IPS-15b (cell line): ENCODE results near the gene NPHS2.

Source experiments
- H3K27me3 ChIP-seq: one replicate; pipeline ENCODE4 v1.6.1; 2013; ENCODE audit warnings: low read length; ENCODE audit not compliant: control insufficient read depth, insufficient read depth
- H3K36me3 ChIP-seq: one replicate; pipeline ENCODE4 v1.6.1; 2013; ENCODE audit warnings: low read length; ENCODE audit not compliant: control insufficient read depth, insufficient read depth
- H3K4me1 ChIP-seq: one replicate; pipeline ENCODE4 v1.6.1; 2013; ENCODE audit warnings: mild to moderate bottlenecking, low read length; ENCODE audit not compliant: control insufficient read depth, insufficient read depth
- H3K4me3 ChIP-seq: one replicate; pipeline ENCODE4 v1.5.1; 2013; ENCODE audit warnings: low read depth, low read length
- H3K9ac ChIP-seq: one replicate; pipeline ENCODE4 v1.6.1; 2013; ENCODE audit warnings: low read depth, mild to moderate bottlenecking, low read length
- H3K9me3 ChIP-seq: one replicate; pipeline ENCODE4 v1.6.1; 2013; ENCODE audit warnings: mild to moderate bottlenecking, low read length; ENCODE audit not compliant: control insufficient read depth, insufficient read depth

Gene NPHS2

GRCh38 chr1:179575497-179576314 lies at the start of gene NPHS2:
TSS of gene NPHS2 (minus strand) at chr1:179575948. CDS start at chr1:179575864, 84 bp downstream.
- Histone ChIP-seq H3K36me3 (no peaks in the 10 kb centered on the region), H3K27me3 (peaks cover 53% of the 10 kb centered on the region), H3K4me1 (no peaks in the 10 kb centered on the region), H3K9me3 (peaks cover 3% of the 10 kb centered on the region), H3K4me3 (peak within 1 kb of the TSS; percentile 45), H3K9ac (no peak within 1 kb of the TSS)

GRCh38 chr1:179612361-179612760 lies 36.6 kb upstream of the NPHS2 start:
- no peaks in the 10 kb centered on the region for H3K36me3 ChIP-seq
- H3K4me3 ChIP-seq: no peak overlapping the region
- no peak overlapping the region for H3K9ac ChIP-seq
- no peaks in the 10 kb centered on the region for H3K9me3 ChIP-seq
- no peaks in the 10 kb centered on the region for H3K4me1 ChIP-seq
- no peaks in the 10 kb centered on the region for H3K27me3 ChIP-seq

DNA sequence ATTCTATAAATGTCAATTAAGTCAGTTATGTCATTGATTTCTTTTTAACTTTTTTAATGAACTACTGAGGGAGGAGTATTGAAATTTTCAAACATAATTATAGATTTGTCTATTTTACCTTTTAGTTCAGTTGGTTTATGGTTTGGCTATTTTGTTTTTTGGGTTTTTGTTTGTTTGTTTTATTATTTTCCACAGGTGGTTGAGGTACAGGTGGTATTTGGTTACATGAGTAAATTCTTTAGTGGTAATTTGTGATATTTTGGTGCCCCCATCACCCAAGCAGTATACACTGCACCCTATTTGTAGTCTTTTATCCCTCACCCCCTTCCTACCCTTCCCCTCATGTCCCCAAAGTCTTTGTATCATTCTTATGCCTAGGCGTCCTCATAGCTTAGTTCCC lies 25.3 kb upstream of the NPHS2 start:
- no peaks in the 10 kb centered on the region for H3K36me3 ChIP-seq
- H3K9ac ChIP-seq: no peak overlapping the region
- no peaks in the 10 kb centered on the region for H3K27me3 ChIP-seq
- no peak overlapping the region for H3K4me3 ChIP-seq
- H3K9me3 ChIP-seq: no peaks in the 10 kb centered on the region
- H3K4me1 ChIP-seq: no peaks in the 10 kb centered on the region

- no peak overlapping the region for H3K4me3 ChIP-seq
- no peaks in the 10 kb centered on the region for H3K4me1 ChIP-seq
- H3K36me3 ChIP-seq: no peaks in the 10 kb centered on the region
- H3K9ac ChIP-seq: no peak overlapping the region
- no peaks in the 10 kb centered on the region for H3K27me3 ChIP-seq
- no peaks in the 10 kb centered on the region for H3K9me3 ChIP-seq
Observed at GRCh38 chr1:179599623-179600249, 24.0 kb upstream of the NPHS2 start.

DNA sequence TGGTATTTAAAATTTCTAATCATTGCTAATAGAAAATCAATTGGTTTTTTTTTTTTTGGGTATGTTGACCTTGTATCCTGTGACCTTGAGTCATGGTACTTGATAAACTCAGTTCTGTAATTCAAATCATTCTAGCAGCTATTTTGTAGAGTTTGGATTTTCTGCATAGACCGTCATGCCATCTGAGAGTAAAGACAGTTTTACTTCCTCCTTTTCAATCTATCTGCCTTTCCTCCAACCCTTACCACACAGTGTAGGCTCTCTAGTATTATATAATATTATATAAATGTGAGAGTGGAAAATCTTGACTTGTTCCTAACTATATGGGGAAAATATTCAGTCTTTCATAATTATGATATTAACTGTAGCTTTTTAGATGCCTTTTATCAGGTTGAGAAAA lies 22.9 kb upstream of the NPHS2 start:
- H3K36me3 ChIP-seq: no peaks in the 10 kb centered on the region
- peaks cover 10% of the 10 kb centered on the region for H3K27me3 ChIP-seq
- H3K9ac ChIP-seq: no peak overlapping the region
- no peaks in the 10 kb centered on the region for H3K4me1 ChIP-seq
- no peak overlapping the region for H3K4me3 ChIP-seq
- H3K9me3 ChIP-seq: no peaks in the 10 kb centered on the region

DNA sequence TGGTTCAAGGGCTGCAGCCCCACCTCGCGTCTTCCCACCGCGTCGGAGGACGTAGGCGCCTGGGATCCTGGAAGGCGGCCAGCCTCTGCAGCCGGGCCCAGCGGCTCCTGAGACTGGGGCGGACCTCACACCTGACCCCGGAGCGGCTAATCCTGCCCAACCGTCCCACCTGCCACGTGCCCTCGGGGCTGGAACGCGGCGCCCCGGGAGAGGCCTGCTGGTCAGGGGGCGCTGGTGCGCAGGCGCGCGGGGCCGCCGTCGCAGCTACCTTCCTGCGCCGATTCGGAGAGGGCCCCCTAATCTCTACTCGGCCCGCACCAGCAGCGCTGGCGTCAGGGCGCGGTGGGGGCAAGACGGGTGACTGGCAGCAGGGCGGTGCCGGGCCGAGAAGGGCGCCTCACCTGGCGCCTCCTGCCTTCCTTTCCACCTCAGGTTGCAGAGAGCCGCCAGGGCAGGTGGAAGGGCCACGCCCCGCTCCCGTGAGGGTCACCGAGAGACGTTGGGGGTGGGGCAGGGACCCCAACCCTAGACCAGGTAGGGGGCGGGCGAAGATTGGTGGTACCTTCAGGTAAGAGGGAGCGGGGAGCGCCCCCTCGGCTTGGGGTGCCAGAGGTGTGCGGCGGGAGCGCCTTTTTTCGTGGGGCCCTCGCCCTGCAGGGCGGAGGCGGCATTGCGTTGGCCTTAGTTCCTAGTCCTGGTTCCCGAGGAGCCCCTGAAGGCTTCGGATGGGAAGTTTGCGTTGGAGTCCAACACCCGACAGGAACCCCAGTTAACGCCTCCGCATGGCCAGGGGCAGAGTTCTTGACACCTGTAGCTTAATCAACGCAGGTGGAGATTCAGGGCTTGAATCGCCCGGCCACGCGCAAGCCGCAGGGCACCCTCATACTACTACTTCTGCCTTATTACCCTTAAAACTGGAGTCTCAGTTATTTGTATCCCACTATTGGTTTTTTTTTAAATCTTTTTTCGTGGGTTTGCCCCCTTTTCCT lies 16.1 kb upstream of the NPHS2 start, which contains the start of gene TDRD5:
TDRD5 (plus strand) TSS at position 241 of the 989 bp plus-strand sequence. CDS start 784 bp downstream, outside the sequence.
- peaks cover 2% of the 10 kb centered on the region for H3K4me1 ChIP-seq
- no peaks in the 10 kb centered on the region for H3K36me3 ChIP-seq
- H3K4me3 ChIP-seq: peak within 1 kb of the TSS; percentile 30
- H3K9ac ChIP-seq: no peak within 1 kb of the TSS
- H3K27me3 ChIP-seq: peaks cover 63% of the 10 kb centered on the region
- no peaks in the 10 kb centered on the region for H3K9me3 ChIP-seq

GRCh38 chr1:179591253-179591591 lies 15.5 kb upstream of the NPHS2 start:
- Histone ChIP-seq H3K36me3 (no peaks in the 10 kb centered on the region), H3K4me1 (peaks cover 4% of the 10 kb centered on the region), H3K9ac (no peak overlapping the region), H3K4me3 (no peak overlapping the region), H3K27me3 (peaks cover 67% of the 10 kb centered on the region), H3K9me3 (no peaks in the 10 kb centered on the region)

GRCh38 chr1:179590671-179591070 lies 14.9 kb upstream of the NPHS2 start:
- no peaks in the 10 kb centered on the region for H3K36me3 ChIP-seq
- H3K9ac ChIP-seq: no peak overlapping the region
- peaks cover 70% of the 10 kb centered on the region for H3K27me3 ChIP-seq
- no peaks in the 10 kb centered on the region for H3K9me3 ChIP-seq
- peaks cover 6% of the 10 kb centered on the region for H3K4me1 ChIP-seq
- H3K4me3 ChIP-seq: no peak overlapping the region

- peaks cover 10% of the 10 kb centered on the region for H3K4me1 ChIP-seq
- H3K27me3 ChIP-seq: peaks cover 78% of the 10 kb centered on the region
- no peak overlapping the region for H3K4me3 ChIP-seq
- H3K9me3 ChIP-seq: no peaks in the 10 kb centered on the region
- no peak overlapping the region for H3K9ac ChIP-seq
- no peaks in the 10 kb centered on the region for H3K36me3 ChIP-seq
Observed at GRCh38 chr1:179589509-179589908, 13.8 kb upstream of the NPHS2 start.

GRCh38 chr1:179588425-179589024 lies 12.8 kb upstream of the NPHS2 start:
- H3K36me3 ChIP-seq: no peaks in the 10 kb centered on the region
- no peak overlapping the region for H3K9ac ChIP-seq
- H3K4me3 ChIP-seq: no peak overlapping the region
- H3K27me3 ChIP-seq: peaks cover 68% of the 10 kb centered on the region
- H3K9me3 ChIP-seq: no peaks in the 10 kb centered on the region
- H3K4me1 ChIP-seq: peaks cover 10% of the 10 kb centered on the region

- H3K4me3 ChIP-seq: no peak overlapping the region
- peaks cover 60% of the 10 kb centered on the region for H3K27me3 ChIP-seq
Observed at GRCh38 chr1:179587336-179587735, 11.6 kb upstream of the NPHS2 start.

More at GRCh38 chr1:179587336-179587735, 11.6 kb upstream of the NPHS2 start:
- H3K9ac ChIP-seq: no peak overlapping the region
- peaks cover 10% of the 10 kb centered on the region for H3K4me1 ChIP-seq
- no peaks in the 10 kb centered on the region for H3K36me3 ChIP-seq
- H3K9me3 ChIP-seq: no peaks in the 10 kb centered on the region
